WTC11 (cell line): ENCODE results near the gene GRPEL2. TPM values are rescaled to one million over a fixed set of nuclear protein-coding genes. Genes with fewer than 3 reads are reported as not detected.

Experiments used
- ATAC-seq: fragments of 200-7000 bp; cut with Tn5 transposase; 2 replicates; pipeline ENCODE4 v1.10.0; 2021; ENCODE audit warnings: mild to moderate bottlenecking, moderate library complexity
- CTCF ChIA-PET: fragments of 300-600 bp; sonication (Branson Sonifier 250); formaldehyde crosslinking; loops from one replicate; lab custom pipeline; 2021; ENCODE audit warnings: antibody characterized with exemption; lab: Charles Lee
- POLR2A ChIA-PET: fragments of 350-600 bp; sonication (Branson Sonifier 250); formaldehyde crosslinking; loops from one replicate; lab custom pipeline; 2021; ENCODE audit warnings: antibody characterized with exemption; lab: Charles Lee
- DNase-seq: peaks from one replicate; pipeline ENCODE4 v3.0.0; 2021; ENCODE audit warnings: low spot score
- H3K27ac Mint-ChIP-seq: 2 replicates; pipeline ENCODE4 v1.8.0; 2021; ENCODE audit warnings: mixed read lengths
- H3K27me3 Mint-ChIP-seq: 2 replicates; pipeline ENCODE4 v1.8.0; 2021; ENCODE audit warnings: low read depth, mild to moderate bottlenecking, moderate library complexity, mixed read lengths
- H3K36me3 Mint-ChIP-seq: 2 replicates; pipeline ENCODE4 v1.8.0; 2021; ENCODE audit warnings: mixed read lengths
- H3K4me1 Mint-ChIP-seq: 2 replicates; pipeline ENCODE4 v1.8.0; 2022; ENCODE audit warnings: mixed read lengths
- H3K4me3 Mint-ChIP-seq: 2 replicates; pipeline ENCODE4 v1.8.0; 2021; ENCODE audit warnings: mild to moderate bottlenecking, moderate library complexity, mixed read lengths
- H3K9me3 Mint-ChIP-seq: 2 replicates; pipeline ENCODE4 v1.8.0; 2021; ENCODE audit warnings: mixed read lengths
- ATF1 ChIP-seq: sonication (generic); formaldehyde crosslinking; IDR thresholded peaks from 2 replicates; pipeline ENCODE4 v1.8.1; 2023; ENCODE audit warnings: mild to moderate bottlenecking, moderate library complexity, missing genetic modification reagents
- ESRRA ChIP-seq: sonication (generic); formaldehyde crosslinking; IDR thresholded peaks from 2 replicates; pipeline ENCODE4 v1.8.1; 2022; ENCODE audit warnings: mild to moderate bottlenecking, missing genetic modification reagents, borderline replicate concordance
- FOXP1 ChIP-seq: sonication (generic); formaldehyde crosslinking; IDR thresholded peaks from 2 replicates; pipeline ENCODE4 v1.8.0; 2022; ENCODE audit warnings: missing genetic modification reagents, mild to moderate bottlenecking, moderate library complexity, borderline replicate concordance
- GTF2I ChIP-seq: fragments of 250-450 bp; sonication (Bioruptor Pico); conservative IDR thresholded peaks from 2 replicates; pipeline ENCODE4 v1.4.0; 2021; ENCODE audit warnings: mild to moderate bottlenecking
- JAZF1 ChIP-seq: fragments of 250-450 bp; sonication (Bioruptor Pico); IDR thresholded peaks from 2 replicates; pipeline ENCODE4 v1.9.0; 2021; ENCODE audit warnings: moderate library complexity, mild to moderate bottlenecking, inconsistent platforms
- JUN ChIP-seq: sonication (generic); formaldehyde crosslinking; IDR thresholded peaks from 2 replicates; pipeline ENCODE4 v1.8.0; 2023; ENCODE audit warnings: mild to moderate bottlenecking, missing genetic modification reagents
- STAT6 ChIP-seq: sonication (generic); formaldehyde crosslinking; conservative IDR thresholded peaks from 2 replicates; pipeline ENCODE4 v1.8.1; 2023; ENCODE audit warnings: mild to moderate bottlenecking, low read depth, missing genetic modification reagents, moderate library complexity
- ZNF512 ChIP-seq: sonication (generic); formaldehyde crosslinking; IDR thresholded peaks from 2 replicates; pipeline ENCODE4 v1.8.1; 2022; ENCODE audit warnings: missing genetic modification reagents, borderline replicate concordance
- ZSCAN18 ChIP-seq: fragments of 250-450 bp; sonication (Bioruptor Pico); IDR thresholded peaks from 2 replicates; pipeline ENCODE4 v2.1.2; 2022; ENCODE audit warnings: mild to moderate bottlenecking, moderate library complexity
- total RNA-seq: library from RNA; stranded (reverse); gene quantifications from 3 replicates; pipeline ENCODE4 v1.2.3, GENCODE V29; 2021
- TF ChIP-seq, protein P1 (sequence below): sonication (generic); formaldehyde crosslinking; IDR thresholded peaks from 2 replicates; pipeline ENCODE4 v1.8.0; 2022; ENCODE audit warnings: missing genetic modification reagents
- TF ChIP-seq, protein P2 (sequence below): sonication (generic); formaldehyde crosslinking; IDR thresholded peaks from 2 replicates; pipeline ENCODE4 v1.8.0; 2023; ENCODE audit warnings: missing genetic modification reagents
- TF ChIP-seq, protein P3 (sequence below): sonication (generic); formaldehyde crosslinking; IDR thresholded peaks from 2 replicates; pipeline ENCODE4 v1.8.1; 2023; ENCODE audit warnings: mild to moderate bottlenecking, missing genetic modification reagents, moderate library complexity

GRPEL2 gene
- total RNA-seq, 1 experiment from 2014 or later = 48.6 TPM

DNA sequence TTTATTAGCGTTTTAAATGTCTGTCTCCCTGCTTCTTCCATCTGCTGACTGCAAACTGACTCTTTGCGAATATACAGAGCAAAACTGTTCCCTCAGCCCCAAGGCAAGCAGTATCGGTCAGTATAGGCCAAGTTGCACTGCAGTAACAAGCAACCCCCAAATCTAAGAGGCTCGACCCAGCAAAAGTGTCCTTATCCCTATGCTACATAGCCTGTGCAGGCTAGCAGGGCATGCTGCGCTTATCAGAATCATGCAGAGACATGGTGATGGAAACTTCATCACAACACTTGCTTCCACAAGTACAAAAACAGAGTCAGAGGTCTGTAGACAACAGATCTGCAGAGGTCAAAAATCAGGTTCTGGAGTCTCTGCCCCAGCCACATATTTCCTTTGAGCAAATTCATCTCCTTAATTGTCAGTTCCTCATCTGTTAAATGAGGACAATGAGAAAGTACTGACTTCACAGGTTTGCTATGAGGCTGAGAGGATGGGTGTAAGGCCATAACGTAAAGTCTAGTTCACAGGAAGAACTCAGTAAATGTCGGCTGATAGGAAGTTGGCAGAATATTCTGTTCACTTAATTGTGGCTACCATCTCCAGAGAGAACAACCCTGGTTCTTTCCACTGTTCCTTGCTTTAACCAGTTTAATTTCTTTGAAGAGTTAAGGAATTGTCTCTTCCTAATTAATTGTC lies 43.3 kb downstream of the GRPEL2 start:
- ChIA-PET POLR2A (interaction anchor here (0.5 kb wide), 1 partner anchor 24 kb away, joined by 3 read pairs; no protein-coding TSS in a partner anchor), CTCF (interaction anchor here (1.1 to 4.1 kb wide), 2 partner anchors 22 to 54 kb away, joined by 3 to 18 read pairs; no protein-coding TSS in a partner anchor)
- Mint-ChIP-seq H3K9me3 (peaks cover 5% of the 10 kb centered on the region), H3K27ac (no peak overlapping the region), H3K4me3 (no peak overlapping the region), H3K27me3 (no peaks in the 10 kb centered on the region), H3K4me1 (peaks cover 3% of the 10 kb centered on the region; the same call in 1 of the 2 replicates), H3K36me3 (no peaks in the 10 kb centered on the region)
- no peak for DNase-seq
- TF ChIP-seq, protein P1, sequence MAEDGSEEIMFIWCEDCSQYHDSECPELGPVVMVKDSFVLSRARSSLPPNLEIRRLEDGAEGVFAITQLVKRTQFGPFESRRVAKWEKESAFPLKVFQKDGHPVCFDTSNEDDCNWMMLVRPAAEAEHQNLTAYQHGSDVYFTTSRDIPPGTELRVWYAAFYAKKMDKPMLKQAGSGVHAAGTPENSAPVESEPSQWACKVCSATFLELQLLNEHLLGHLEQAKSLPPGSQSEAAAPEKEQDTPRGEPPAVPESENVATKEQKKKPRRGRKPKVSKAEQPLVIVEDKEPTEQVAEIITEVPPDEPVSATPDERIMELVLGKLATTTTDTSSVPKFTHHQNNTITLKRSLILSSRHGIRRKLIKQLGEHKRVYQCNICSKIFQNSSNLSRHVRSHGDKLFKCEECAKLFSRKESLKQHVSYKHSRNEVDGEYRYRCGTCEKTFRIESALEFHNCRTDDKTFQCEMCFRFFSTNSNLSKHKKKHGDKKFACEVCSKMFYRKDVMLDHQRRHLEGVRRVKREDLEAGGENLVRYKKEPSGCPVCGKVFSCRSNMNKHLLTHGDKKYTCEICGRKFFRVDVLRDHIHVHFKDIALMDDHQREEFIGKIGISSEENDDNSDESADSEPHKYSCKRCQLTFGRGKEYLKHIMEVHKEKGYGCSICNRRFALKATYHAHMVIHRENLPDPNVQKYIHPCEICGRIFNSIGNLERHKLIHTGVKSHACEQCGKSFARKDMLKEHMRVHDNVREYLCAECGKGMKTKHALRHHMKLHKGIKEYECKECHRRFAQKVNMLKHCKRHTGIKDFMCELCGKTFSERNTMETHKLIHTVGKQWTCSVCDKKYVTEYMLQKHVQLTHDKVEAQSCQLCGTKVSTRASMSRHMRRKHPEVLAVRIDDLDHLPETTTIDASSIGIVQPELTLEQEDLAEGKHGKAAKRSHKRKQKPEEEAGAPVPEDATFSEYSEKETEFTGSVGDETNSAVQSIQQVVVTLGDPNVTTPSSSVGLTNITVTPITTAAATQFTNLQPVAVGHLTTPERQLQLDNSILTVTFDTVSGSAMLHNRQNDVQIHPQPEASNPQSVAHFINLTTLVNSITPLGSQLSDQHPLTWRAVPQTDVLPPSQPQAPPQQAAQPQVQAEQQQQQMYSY = no peak
- TF ChIP-seq ATF1 (CRISPR knock-in tag) (no peak), STAT6 (CRISPR knock-in tag) (no peak), ZNF512 (CRISPR knock-in tag) (no peak), FOXP1 (CRISPR knock-in tag) (no peak), JAZF1 (CRISPR knock-in tag) (no peak), JUN (CRISPR knock-in tag) (no peak), ESRRA (no peak), GTF2I (no peak), ZSCAN18 (CRISPR knock-in tag) (no peak)
- TF ChIP-seq, protein P2, sequence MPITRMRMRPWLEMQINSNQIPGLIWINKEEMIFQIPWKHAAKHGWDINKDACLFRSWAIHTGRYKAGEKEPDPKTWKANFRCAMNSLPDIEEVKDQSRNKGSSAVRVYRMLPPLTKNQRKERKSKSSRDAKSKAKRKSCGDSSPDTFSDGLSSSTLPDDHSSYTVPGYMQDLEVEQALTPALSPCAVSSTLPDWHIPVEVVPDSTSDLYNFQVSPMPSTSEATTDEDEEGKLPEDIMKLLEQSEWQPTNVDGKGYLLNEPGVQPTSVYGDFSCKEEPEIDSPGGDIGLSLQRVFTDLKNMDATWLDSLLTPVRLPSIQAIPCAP (CRISPR knock-in tag) = no peak
- TF ChIP-seq, protein P3, sequence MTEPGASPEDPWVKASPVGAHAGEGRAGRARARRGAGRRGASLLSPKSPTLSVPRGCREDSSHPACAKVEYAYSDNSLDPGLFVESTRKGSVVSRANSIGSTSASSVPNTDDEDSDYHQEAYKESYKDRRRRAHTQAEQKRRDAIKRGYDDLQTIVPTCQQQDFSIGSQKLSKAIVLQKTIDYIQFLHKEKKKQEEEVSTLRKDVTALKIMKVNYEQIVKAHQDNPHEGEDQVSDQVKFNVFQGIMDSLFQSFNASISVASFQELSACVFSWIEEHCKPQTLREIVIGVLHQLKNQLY (CRISPR knock-in tag) = no peak
- no peak for ATAC-seq
